A549 (cell line): ENCODE results near the gene DSCAM. TPM values are rescaled to one million over a fixed set of nuclear protein-coding genes. Genes with fewer than 3 reads are reported as not detected.

Experiments
- ATAC-seq, 2 experiments: fragments of 200-7000 bp in 1 of 2; fragments of >200 bp in 1 of 2; cut with Nextera tagmentation in 1 of 2; cut with Tn5 transposase in 1 of 2; 3 replicates each; pipeline versions ENCODE4 v1.8.0 to v1.9.1; 2018 to 2020; ENCODE audit warnings: mild to moderate bottlenecking in 1 of 2, moderate library complexity in 1 of 2
- CTCF ChIA-PET: fragments of 300-600 bp; sonication (Branson Sonifier 250); formaldehyde crosslinking; extraction: SDS; loops from one replicate; lab custom pipeline; 2021; ENCODE audit warnings: antibody characterized with exemption, inconsistent platforms; lab: Yijun Ruan, JAX
- POLR2A ChIA-PET: fragments of 350-600 bp; formaldehyde crosslinking; extraction: SDS; loops from one replicate; lab custom pipeline; 2021; ENCODE audit warnings: antibody characterized with exemption, inconsistent platforms; lab: Yijun Ruan, JAX
- DNase-seq, 2 experiments: peaks; one replicate each; pipeline versions ENCODE4 v3.0.0 to v3.0.0-alpha.2; 2011 to 2016; ENCODE audit warnings: low read depth in 1 of 2, low spot score in 1 of 2
- FAIRE-seq: peaks from 2 replicates; lab custom pipeline; 2011; peaks lifted over from hg19 to GRCh38; lab: Jason Lieb, UNC
- H3K27ac ChIP-seq, 2 experiments: fragments of >200 bp; sonication (Bioruptor Twin); formaldehyde crosslinking; 3 replicates each; pipeline ENCODE4 v1.5.1; 2016 to 2017
- H3K4me1 ChIP-seq: fragments of >200 bp; sonication (Bioruptor Twin); formaldehyde crosslinking; 3 replicates; pipeline ENCODE4 v1.6.1; 2016
- H3K4me2 ChIP-seq: fragments of >200 bp; sonication (Bioruptor Twin); formaldehyde crosslinking; 3 replicates; pipeline ENCODE4 v1.6.1; 2016
- H3K4me3 ChIP-seq: fragments of >200 bp; sonication (Bioruptor Twin); formaldehyde crosslinking; 3 replicates; pipeline ENCODE4 v1.5.1; 2016
- H3K9me3 ChIP-seq: fragments of >200 bp; sonication (Bioruptor Twin); formaldehyde crosslinking; 3 replicates; pipeline ENCODE4 v1.6.1; 2016
- CBX8 ChIP-seq: fragments of 200-600 bp; sonication (generic); IDR thresholded peaks from 2 replicates; pipeline ENCODE4 v1.6.1; 2016
- EHF ChIP-seq: fragments of 250-450 bp; sonication (Bioruptor Pico); IDR thresholded peaks from 2 replicates; pipeline ENCODE4 v1.5.0; 2020; ENCODE audit warnings: mild to moderate bottlenecking
- ELK1 ChIP-seq: fragments of 150-350 bp; IDR thresholded peaks from 2 replicates; pipeline ENCODE4 v1.6.1; 2014; ENCODE audit warnings: low read depth, mild to moderate bottlenecking, low read length
- EP300 ChIP-seq, 2 experiments: fragments of >200 bp; sonication (Bioruptor Twin); formaldehyde crosslinking; IDR thresholded peaks; 2 replicates in 1 of 2; 3 replicates in 1 of 2; pipeline ENCODE4 v1.6.1; 2016 to 2017
- ESRRA ChIP-seq: fragments of 150-350 bp; IDR thresholded peaks from 2 replicates; pipeline ENCODE4 v1.6.1; 2014; ENCODE audit warnings: mild to moderate bottlenecking, low read length, borderline replicate concordance
- FOXS1 ChIP-seq: fragments of 250-450 bp; sonication (Bioruptor Pico); IDR thresholded peaks from 2 replicates; pipeline ENCODE4 v1.5.0; 2020; ENCODE audit warnings: mild to moderate bottlenecking, moderate library complexity
- HDAC2 ChIP-seq: fragments of 200-600 bp; sonication (generic); IDR thresholded peaks from 2 replicates; pipeline ENCODE4 v1.6.1; 2016
- HOXA7 ChIP-seq: fragments of 250-450 bp; sonication (Bioruptor Pico); IDR thresholded peaks from 2 replicates; pipeline ENCODE4 v1.5.0; 2020; ENCODE audit warnings: mild to moderate bottlenecking, moderate library complexity
- JUN ChIP-seq, 2 experiments: fragments of >200 bp; sonication (Bioruptor Twin); formaldehyde crosslinking; IDR thresholded peaks; 2 replicates in 1 of 2; 3 replicates in 1 of 2; pipeline ENCODE4 v1.6.1; 2016 to 2017
- KDM1A ChIP-seq: fragments of 200-600 bp; sonication (generic); IDR thresholded peaks from 2 replicates; pipeline ENCODE4 v1.6.1; 2016; ENCODE audit warnings: low read depth, mild to moderate bottlenecking
- MAFK ChIP-seq: fragments of 450-650 bp; IDR thresholded peaks from 2 replicates; pipeline ENCODE4 v1.6.1; 2014; ENCODE audit not compliant: partially characterized antibody
- MAZ ChIP-seq: fragments of 150-350 bp; IDR thresholded peaks from 2 replicates; pipeline ENCODE4 v1.6.1; 2014; ENCODE audit warnings: antibody characterized with exemption, low read depth, low read length, borderline replicate concordance
- NFE2L2 ChIP-seq: fragments of 150-350 bp; conservative IDR thresholded peaks from 2 replicates; pipeline ENCODE4 v1.6.1; 2014; ENCODE audit warnings: low read length
- POLR2A ChIP-seq: IDR thresholded peaks from 2 replicates; pipeline ENCODE4 v1.6.1; 2012; ENCODE audit warnings: mild to moderate bottlenecking, low read length
- POLR2AphosphoS2 ChIP-seq: conservative IDR thresholded peaks from 2 replicates; pipeline ENCODE4 v1.6.1; 2012; ENCODE audit warnings: low read length, improper control_type of control experiment, inconsistent platforms
- RARB ChIP-seq: fragments of 250-450 bp; sonication (Bioruptor Pico); IDR thresholded peaks from 2 replicates; pipeline ENCODE4 v1.8.0; 2021; ENCODE audit warnings: mild to moderate bottlenecking, moderate library complexity
- RCOR1 ChIP-seq: fragments of 150-350 bp; IDR thresholded peaks from 2 replicates; pipeline ENCODE4 v1.6.1; 2014; ENCODE audit warnings: antibody characterized with exemption, low read length, low read depth
- REST ChIP-seq: fragments of 200-600 bp; sonication (generic); IDR thresholded peaks from 2 replicates; pipeline ENCODE4 v1.6.1; 2016; ENCODE audit warnings: antibody characterized with exemption, mild to moderate bottlenecking, moderate library complexity
- RFX5 ChIP-seq: fragments of 450-650 bp; IDR thresholded peaks from 2 replicates; pipeline ENCODE4 v1.7.1; 2014; ENCODE audit warnings: antibody characterized with exemption, mild to moderate bottlenecking, moderate library complexity
- TFCP2L1 ChIP-seq: fragments of 250-450 bp; sonication (Bioruptor Pico); IDR thresholded peaks from 2 replicates; pipeline ENCODE4 v1.5.0; 2021; ENCODE audit warnings: mild to moderate bottlenecking
- USF2 ChIP-seq: fragments of 450-650 bp; IDR thresholded peaks from 2 replicates; pipeline ENCODE4 v1.6.1; 2014; ENCODE audit warnings: antibody characterized with exemption
- ZC3H11A ChIP-seq: fragments of 450-650 bp; IDR thresholded peaks from 2 replicates; pipeline ENCODE4 v1.6.1; 2014; ENCODE audit warnings: antibody characterized with exemption, mild to moderate bottlenecking
- ZFP36 ChIP-seq: fragments of 450-650 bp; IDR thresholded peaks from 2 replicates; pipeline ENCODE4 v1.6.1; 2014; ENCODE audit warnings: borderline replicate concordance; ENCODE audit not compliant: partially characterized antibody
- WGBS: methylation state at CpG from one replicate; pipeline ENCODE4 v1.1.6; 2017; ENCODE audit errors: missing lambda C conversion rate; 5-methylcytosine and 5-hydroxymethylcytosine counted together
- polyA plus RNA-seq, 4 experiments: library from polyadenylated mRNA; depleted of rRNA in 3 of 4; stranded (reverse); fragments of >200 nt; fragmentation: RNase III in 1 of 4; extraction: RNeasy Plus Mini Kit Qiagen cat#74134 plus additional on column Dnase treatment in 1 of 4; gene quantifications; 2 replicates in 3 of 4; 3 replicates in 1 of 4; pipeline ENCODE4 v1.2.3, GENCODE V29; 2011 to 2017

Gene DSCAM
- polyA plus RNA-seq, 2 of the 4 experiments (the other 2 are of a cell fraction), result not detected

- Histone ChIP-seq H3K27ac (no peak overlapping the region), H3K9me3 (no peaks in the 10 kb centered on the region), H3K4me1 (no peaks in the 10 kb centered on the region), H3K4me2 (no peak overlapping the region), H3K4me3 (no peak overlapping the region)
- FAIRE-seq (no peak), DNase-seq (no peak), ATAC-seq (no peak)
- ChIA-PET CTCF (no interaction called here), POLR2A (no interaction called here)
- WGBS, result 0% methylated on average over 1 of the region's 4 CpGs
- TF ChIP-seq MAFK (no peak), MAZ (no peak), RARB (CRISPR knock-in tag) (no peak), USF2 (no peak), HDAC2 (no peak), HOXA7 (no peak), EP300 (IDR thresholded peaks at IDR 0.05) (no peak), TFCP2L1 (no peak), ZFP36 (no peak), RCOR1 (no peak), FOXS1 (CRISPR knock-in tag) (no peak), POLR2AphosphoS2 (no peak), ESRRA (no peak), KDM1A (no peak), POLR2A (no peak)
These were observed 315.4 kb downstream of the DSCAM start for GRCh38 chr21:40531431-40532110.

GRCh38 chr21:40531016-40531415 is 315.9 kb downstream of the DSCAM start:
- no peak for FAIRE-seq
- DNase-seq, result no peak
- no peaks in the 10 kb centered on the region for H3K9me3 ChIP-seq
- TF ChIP-seq ZFP36, result no peak
- TF ChIP-seq JUN (IDR thresholded peaks at IDR 0.05), result no peak
- TF ChIP-seq ELK1, result no peak
- TF ChIP-seq ESRRA, result no peak
- TF ChIP-seq CBX8, result no peak
- no peak for TF ChIP-seq NFE2L2
- TF ChIP-seq REST, result no peak
- no peak for TF ChIP-seq EHF (CRISPR knock-in tag)
- no peak for TF ChIP-seq TFCP2L1
- no peak for TF ChIP-seq ZC3H11A
- TF ChIP-seq RFX5, result no peak
- TF ChIP-seq, all 56 proteins: peak for 0
- Histone ChIP-seq H3K4me1 (no peaks in the 10 kb centered on the region), H3K27ac (no peak overlapping the region), H3K4me2 (no peak overlapping the region), H3K4me3 (no peak overlapping the region)
- no peak for ATAC-seq
- 18% methylated on average over 10 of the region's 10 CpGs for WGBS
- ChIA-PET CTCF (no interaction called here), POLR2A (no interaction called here)
